HS-27A (cell line): ENCODE data around the gene CMBL.
"Not testable (repeated sequence)": the region's sequence is repeated elsewhere in the genome, so short reads cannot be mapped to it uniquely, and the experiment has no call there.

Experiments
- DNase-seq: peaks from one replicate; pipeline ENCODE4 v3.0.0-alpha.2; 2012; ENCODE audit warnings: low read depth, missing footprints

The CMBL gene

DNA sequence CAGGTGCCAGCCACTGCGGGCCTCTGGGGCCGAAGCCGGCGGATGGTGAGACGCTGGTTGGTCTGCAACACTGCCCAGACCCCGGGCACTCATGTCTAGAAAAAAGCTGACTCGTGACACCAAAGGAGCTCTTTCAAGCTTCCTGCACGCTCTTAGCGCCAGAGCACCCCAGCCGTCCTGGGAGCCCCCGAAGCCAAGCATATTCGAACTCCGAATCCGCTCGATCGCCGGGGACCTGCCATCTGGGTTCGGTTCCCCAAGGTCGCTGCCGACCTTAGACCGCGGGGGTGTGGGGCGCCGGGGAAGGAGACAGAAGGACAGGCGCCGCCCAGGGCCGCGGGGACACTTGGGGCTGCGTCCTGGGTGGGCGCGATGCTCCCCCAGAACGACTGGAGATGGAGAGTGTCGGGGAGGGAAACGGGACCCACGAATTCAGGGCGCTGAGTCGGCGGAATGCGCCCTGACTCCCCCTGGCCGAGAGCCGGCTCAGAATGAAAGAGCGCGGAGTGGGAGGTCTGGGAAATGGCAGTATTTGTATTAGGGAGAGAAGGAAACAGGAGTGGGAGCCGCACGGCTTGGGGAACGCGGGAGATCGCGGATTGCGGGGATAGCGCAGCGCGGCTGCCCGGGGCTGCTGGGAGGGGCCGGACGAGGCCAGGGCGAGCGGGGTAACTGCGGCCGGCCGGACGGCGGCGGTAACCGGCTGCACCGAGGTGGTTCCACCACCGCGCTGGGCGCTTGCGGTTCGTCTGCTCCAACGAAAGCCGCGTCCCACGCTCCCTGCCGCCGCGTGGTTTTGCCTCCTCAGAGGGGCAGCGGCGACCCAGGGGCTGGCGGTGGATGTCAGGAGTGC, 25.7 kb upstream of the CMBL start:
- no peak for DNase-seq

DNA sequence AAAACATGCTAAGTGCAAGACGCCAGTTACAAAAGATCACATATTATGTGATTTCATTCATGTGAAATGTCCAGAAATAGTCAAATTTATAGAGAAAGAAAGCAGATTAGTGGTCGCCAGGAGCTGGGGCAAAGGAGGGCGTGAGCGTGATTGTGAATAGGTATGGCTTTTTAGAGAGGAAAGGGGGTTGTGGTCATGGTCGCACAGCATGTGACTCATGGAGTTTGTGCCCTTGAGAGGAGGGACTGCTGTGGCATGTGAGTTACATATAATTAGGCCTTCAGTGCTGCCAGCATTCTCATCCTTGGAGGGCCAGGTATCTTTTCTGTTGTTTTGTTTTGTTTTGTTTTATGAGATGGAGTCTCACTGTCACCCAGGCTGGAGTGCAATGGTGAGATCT, 24.6 kb upstream of the CMBL start:
- no peak for DNase-seq

DNA sequence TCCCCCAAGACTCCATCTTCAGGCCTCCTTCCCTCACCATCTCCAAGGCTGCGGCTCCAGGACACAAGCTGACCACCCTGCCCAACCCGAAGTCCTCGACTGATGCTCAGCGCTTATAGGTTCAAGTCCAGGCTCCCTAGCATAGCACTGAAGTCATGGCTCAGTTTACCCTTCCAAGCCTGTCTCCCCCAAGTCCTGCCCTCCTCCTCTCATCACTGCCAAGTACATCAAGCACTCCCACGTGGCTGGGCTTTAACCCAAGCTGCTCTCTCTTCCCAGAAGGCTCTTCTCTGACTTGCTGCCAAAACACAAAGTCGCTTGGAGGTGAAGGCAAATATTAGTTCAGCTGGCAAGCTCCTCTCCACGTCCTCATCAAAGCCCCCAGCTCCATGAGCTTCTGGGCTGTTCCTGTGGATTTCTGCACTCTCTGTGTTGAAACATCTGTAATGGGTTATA, 23.7 kb upstream of the CMBL start:
- DNase-seq: no peak

DNA sequence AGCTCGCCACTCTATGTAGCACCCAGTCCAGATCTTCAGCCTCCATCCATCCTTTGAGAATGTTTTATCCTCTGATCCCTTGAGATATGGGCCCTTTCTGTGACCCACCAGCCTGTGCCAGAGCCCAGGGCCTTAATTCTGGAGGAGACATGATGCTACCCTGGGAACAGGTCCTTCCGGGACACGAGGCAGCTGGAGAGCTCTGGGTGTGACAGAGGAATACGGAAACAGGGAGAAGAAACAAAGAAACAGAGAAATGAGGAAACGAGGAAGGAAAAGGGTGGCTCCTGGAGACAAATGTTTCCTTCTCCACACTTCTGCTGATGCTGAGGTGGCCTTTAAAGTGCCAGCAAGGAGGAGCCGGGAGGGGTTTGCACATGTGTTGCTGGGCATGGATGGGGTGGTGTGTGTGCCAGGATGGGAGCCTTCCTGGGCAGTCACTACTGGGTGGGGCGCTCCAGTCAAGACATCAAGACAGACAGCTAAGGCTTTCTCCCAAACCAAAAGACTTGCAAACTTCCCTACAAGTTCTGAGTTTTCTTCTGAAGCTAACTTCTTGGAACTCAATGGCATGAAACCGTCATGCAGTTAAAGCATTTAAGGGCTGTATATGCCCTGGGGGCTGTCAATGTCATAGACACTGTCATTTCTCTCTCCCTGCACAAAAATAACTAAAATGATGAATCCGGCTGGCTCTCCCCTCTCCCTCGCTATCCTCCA, 23.0 kb upstream of the CMBL start:
- DNase-seq: no peak

DNA sequence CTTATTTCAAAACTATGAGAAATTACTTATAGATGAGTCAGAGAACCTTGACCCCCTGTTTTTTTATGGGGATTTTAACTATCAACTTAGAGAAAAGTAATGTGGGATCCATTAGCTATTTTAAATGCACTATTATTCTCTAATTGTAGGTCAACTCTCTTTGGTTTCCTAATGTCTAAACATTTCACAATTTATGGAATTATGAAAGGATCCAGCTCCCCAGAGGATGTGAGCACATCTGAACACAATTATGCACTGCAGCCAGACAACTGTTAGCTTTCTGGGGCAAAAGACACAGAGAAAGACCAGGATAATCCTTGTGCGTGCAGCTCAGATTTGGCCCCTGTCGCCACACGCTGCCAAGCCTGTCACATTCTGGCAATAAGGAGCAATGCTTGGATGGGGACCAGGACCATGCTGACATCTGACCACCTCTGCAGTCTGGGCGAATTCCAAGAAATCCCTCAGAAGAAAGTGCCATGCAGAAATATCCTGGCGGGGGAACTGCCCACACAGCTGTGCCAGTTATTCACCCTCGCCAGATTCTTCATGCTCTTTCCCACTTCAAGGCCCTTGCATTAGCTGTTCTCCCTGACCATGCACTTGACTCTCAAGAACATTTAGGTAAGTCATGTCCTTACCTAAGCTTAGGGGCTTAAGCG, 22.2 kb upstream of the CMBL start:
- DNase-seq: no peak

DNA sequence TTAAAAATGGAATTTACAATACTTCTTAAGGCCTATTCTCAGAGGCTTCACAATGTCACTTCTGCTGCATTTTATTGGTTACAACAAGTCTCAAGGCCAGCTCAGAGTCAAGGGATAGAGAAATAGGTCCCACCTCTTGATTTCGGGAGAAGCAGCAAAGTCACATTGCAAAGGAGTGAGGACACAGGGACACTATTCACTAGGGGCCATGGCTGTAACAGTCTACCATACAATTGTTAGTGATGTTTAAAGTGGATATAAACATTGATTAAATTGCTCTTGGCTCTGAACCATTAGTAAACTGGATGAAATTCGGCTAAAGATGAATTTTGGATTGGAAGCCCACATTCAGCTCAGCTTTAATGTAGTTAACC, 21.7 kb upstream of the CMBL start:
- DNase-seq: no peak

DNA sequence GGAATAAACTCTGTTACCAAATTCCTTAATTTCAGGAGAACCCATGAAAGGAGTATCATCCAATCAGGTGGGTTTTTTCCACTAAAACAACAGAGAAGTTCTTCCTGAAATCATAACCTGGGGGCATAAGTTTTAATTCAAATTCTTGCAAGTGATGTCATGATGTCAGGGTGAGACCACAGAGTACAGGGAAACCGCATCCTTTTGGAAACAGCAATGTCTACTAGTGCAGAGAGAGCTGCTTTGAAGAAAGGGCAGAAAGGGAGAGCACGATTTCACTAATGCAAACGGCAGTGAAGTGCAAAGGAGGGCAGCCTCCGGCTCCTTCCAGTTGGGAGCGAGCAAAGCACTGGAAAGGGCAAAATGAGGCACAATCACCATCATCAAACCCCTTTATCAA, 20.6 kb upstream of the CMBL start:
- no peak for DNase-seq

DNA sequence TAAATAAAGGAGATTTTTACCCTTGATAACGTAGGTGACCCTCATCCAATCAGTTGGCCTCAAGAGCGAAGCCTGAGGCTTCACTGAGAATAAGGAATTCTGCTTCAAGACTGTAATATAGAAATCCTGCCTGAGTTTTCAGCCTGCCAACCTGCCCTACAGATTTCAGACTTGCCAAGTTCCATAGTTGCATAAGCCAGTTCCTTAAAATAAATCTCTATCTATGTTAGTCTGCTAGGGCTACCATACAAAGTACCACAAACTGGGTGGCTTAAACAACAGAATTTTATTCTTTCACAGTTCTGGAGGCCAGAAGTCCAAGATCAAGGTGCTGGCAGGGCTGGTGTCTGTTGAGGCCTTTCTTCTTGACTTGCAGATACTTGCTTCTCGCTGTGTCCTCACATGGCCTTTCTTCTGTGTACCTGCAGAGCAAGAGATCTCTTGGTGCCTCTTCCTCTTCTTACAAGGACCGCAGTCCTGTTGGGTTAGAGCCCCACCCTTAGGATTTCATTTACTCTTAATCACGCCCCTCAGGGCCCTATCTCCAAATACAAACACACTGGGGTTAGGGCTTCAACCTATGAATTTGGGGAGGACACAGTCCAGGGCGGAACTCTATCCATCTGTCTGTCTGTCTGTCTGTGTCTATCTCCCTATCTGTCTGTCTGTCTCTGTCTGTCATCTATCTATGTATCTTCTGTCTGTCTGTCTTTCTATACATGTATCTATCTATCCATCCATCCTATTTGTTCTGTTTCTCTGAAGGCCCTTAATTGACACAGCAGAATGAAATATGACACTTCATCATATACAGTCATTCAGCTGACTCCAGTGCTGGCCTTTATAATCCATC, 17.0 kb upstream of the CMBL start:
- DNase-seq: no peak

DNA sequence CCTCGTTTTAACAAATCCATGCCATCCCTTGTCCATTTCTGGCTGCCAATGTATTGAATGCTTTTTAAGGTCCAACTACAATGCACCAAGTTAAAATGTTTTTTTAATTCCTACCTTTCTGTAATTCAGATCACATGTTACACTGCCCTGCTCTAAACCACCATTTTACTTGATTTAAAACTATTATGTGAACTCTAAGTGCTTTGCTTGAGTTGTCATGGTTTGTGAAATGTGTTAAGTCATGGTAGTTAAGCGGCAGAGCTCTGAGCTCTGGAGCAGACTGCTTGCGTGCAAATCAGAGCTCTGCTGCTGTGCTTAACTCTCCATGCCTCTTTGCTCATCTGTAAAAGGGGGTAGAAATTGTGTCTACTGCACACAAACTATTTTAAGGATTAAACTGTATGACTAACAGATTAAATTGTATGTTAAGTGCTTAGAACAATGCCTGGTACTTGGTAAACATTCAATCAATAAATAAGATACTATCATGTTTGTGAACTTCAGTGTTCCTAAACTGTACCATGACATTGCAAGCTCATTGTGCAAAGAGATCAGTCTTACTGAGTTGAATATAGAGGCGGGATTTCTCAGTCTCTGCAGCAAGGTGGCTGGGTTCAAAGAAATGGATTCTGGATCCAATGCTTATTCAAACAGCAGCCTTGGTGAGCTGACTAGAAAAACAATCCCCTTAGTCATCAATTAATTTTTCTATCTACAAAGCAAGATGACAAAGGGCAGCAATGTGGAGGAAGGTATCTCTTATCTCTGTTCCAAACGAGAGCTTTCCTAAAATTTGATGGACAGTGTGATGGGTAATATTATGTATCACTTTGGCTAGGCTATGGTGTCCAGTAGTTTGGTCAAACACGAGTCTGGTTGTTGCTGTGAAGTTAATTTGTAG, 16.1 kb upstream of the CMBL start:
- DNase-seq: no peak

DNA sequence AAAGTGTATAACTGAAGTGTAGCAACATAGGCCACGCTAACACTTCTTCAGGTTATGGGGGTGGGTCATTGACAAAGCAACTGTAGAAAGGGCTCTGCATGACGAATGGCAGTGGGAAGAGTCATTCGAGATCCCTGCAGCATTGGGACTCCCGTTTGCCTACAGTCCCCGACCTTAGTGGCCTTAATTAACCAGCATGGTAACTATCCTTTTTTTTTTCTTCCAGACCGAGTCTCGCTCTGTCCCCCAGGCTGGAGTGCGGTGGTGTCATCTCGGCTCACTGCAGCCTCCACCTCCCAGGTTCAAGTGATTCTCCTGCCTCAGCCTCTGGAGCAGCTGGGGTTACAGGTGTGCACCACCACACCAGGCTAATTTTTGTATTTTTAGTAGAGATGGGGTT, 14.2 kb upstream of the CMBL start:
- no peak for DNase-seq

DNA sequence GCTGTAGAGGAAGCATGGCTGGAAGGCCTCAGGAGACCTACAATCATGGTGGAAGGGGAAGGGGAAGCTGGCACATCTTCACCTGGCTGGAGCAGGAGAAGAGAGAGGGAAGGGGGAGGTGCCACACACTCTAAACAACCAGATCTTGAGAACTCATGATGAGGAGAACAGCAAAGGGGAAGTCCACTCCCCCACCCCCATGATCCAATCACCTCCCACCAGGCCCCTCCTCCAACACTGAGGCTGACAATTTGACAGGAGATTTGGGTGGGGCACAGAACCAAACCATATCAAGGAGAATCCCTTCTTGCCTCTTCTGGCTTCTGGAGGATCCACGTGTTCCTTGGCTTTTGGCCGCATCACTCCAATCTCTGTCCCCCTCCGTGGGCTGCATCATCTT, 13.1 kb upstream of the CMBL start:
- DNase-seq: no peak

DNA sequence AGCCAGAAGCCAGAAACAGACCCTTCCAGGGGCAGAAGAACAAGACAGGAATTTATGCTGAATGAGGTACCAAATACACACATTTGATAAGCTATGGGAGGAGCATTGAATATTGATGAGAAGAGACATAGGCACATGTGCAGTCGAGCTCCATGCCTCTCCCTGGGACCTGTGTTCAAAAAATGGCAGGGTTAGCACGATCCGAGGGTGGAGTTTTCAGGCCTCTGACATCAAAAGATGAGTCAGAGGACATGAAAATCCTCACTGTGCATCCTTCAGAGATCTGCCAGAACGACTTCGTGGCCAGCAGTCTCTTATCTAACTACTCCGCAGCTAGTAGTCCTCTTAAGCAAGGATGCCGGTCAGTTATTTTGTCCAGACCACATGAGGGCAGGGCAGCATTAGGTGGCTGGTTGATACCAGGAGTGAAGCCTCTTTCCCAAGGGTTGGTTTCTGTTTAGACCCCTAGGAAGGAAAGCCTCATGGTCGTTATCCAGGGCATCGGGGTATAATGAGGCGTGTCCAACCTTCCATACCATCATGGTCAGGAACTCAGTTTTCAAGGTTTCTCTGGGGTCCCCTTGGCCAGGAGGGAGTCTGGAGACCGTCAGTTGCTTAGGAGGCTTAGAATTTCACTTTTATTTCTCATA, 11.6 kb upstream of the CMBL start:
- no peak for DNase-seq

DNA sequence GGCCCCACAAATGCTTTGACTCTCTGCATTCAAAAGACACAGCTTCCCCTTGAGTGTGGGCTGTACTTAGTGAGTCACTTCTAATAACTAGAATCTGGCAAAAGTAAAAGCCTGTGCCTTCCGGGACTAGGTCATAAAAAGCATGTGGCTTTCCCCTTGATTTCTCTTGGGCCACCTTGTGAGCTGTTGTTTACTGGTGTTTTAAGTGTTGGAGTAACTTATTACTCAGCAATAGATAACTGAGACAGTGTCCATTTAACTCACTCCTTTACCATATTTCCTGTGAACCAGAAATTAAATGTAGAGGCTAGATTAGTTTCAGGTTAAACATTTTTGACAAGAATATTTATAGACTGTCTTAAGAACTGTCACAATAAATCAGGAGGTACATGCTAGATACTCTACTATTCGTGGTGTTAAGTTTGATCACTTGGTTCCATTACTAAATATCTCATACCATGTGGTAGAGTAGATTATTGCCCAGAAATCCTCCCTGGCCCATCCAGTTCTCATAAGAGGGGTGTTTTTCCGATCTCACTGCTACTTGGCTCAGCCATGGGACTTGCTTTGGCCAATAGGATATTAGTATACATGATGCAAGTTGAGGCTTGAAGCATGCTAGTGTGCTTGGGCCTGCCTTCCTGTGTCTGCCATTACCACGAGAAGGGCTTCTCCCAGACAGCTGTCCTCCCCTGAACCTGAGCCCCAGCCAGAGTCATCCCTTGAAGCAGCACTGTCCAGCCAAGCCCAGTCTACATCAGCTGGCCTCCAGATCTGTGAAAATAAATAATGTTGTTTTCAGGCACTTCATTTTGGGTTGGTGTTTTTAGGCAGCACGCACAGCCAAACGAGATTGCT, 10.4 kb upstream of the CMBL start:
- DNase-seq: no peak

DNA sequence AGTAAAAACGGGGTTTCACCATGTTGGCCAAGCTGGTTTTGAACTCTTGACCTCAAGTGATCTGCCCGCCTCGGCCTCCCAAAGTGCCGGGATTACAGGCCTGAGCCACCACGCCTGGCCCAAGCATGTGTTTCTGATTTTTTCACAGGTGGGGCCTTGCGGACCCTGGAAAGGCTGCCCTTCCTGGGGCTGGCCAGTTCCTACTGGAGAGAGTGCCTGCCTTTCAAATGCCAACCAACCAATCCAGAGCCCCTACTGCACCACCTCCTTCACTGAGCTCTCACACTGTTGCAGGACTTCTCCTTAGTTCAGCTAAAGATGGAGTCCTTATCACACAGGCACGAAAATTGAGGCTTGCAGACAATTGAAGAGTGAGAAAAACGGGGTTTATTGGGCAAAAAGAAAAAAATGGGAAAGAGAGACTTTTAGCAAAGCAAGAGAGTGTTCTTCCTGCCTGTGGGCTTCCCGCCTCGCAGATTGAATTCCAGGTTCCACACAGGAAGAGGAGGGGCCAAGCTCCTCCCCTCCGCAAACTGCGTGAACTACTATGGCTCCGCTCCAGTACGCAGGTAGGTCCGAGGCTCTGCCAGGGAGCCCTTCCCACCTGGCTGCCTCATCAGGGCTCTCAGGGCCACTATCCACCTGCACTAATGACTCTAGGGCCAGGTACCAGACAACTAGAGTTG, 8.3 kb upstream of the CMBL start:
- no peak for DNase-seq

DNA sequence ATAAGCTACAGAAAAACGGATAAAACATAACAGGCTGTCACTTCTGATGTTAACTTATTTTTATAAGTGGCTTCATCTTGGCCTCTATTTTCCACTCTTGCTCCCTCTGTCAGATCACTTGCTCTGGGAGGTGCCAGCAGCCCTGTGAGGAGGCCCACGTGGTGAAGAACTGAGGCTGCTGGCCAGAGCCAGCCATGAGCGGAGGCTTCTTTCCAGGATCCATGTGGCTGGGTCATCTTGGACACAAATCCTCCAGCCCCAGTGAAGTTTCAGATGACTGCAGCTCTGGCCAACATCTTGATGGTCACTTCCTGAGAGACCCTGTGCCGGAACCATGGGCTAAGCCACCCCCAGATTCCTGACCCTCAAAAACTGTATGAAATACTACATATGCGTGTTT, 7.5 kb upstream of the CMBL start:
- no peak for DNase-seq

DNA sequence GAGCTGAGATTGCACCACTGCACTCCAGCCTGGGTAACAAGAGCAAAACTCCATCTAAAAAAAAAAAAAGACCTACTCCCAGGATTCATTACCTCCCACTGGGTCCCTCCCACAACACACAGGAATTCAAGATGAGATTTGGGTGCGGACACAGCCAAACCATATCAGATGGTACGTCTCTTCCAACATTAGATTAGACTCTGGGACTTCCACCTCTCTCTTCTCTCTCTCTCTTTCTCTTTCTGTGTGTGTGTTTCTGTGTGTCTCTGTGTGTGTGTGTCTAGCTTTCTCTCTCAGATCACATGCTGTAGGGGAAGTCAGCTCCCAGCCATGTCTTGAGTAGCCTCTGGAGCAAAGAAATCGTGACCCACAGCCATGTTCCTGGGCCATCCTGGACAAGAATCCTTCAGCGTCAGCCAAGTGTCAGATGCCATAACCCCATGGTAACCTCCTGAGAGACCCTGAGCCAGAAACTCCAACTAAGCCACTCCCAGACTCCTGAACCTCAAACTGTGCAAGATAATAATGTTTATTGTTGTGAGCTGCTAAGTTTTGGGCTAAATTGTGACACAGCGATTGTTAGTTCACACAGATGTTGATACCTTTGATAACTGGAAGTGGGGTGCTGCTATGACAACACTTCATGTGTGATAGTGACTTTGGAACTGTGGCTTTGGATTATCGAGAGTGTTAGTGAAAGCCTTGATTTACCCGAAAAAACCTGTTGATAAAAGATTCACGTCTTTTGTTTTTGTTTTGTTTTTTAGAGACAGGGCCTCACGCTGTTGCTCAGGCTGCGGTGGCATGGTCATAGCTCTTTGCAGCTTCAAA, 4.1 kb upstream of the CMBL start:
- no peak for DNase-seq

DNA sequence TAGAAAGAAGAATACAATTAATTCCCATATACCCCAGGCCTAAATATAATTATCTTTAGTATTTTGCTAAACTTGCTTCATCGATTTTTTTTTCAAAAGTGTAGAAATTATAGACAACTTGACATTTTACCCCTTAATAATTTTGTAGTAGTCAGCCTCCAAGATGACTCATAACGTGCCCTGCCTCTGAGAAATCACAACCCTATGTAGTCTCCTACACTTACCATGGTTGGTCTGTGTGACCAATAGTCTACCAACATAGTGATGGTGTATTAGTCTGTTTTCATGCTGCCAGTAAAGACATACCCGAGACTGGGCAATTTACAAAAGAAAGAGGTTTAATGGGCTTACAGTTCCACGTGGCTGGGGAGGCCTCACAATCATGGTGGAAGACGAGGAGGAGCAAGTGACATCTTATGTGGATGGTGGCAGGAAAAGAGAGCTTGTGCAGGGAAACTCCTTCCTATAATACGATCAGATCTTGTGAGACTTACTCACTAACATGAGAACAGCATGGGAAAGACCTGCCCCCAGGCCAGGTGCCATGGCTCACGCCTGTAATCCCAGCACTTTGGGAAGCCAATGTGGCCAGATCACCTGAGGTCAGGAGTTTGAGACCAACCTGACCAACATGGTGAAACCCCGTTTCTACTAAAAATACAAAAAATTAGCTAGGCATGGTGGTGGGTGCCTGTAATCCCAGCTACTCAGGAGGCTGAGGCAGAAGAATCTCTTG, 3.3 kb upstream of the CMBL start:
- not testable (repeated sequence) for DNase-seq
